Measurements from ENCODE around the gene C4orf36.

C4orf36 gene

GRCh38 chr4:86837691-86838503 is 54.3 kb downstream of the C4orf36 start:
- no peaks in the 10 kb centered on the region; the same call in 1 of the 2 replicates for H3K27me3 ChIP-seq (replicated peaks; ENCODE audit: control insufficient read depth, insufficient read depth, low read length)
- TF ChIP-seq, protein P1, sequence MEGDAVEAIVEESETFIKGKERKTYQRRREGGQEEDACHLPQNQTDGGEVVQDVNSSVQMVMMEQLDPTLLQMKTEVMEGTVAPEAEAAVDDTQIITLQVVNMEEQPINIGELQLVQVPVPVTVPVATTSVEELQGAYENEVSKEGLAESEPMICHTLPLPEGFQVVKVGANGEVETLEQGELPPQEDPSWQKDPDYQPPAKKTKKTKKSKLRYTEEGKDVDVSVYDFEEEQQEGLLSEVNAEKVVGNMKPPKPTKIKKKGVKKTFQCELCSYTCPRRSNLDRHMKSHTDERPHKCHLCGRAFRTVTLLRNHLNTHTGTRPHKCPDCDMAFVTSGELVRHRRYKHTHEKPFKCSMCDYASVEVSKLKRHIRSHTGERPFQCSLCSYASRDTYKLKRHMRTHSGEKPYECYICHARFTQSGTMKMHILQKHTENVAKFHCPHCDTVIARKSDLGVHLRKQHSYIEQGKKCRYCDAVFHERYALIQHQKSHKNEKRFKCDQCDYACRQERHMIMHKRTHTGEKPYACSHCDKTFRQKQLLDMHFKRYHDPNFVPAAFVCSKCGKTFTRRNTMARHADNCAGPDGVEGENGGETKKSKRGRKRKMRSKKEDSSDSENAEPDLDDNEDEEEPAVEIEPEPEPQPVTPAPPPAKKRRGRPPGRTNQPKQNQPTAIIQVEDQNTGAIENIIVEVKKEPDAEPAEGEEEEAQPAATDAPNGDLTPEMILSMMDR (IDR thresholded peaks at IDR 0.05; ENCODE audit: insufficient read depth, low read length, poor library complexity, severe bottlenecking), result no peak
- no peaks in the 10 kb centered on the region for H3K36me3 ChIP-seq (ENCODE audit: control insufficient read depth, insufficient read depth, low read length)
- no peak overlapping the region for H3K4me3 ChIP-seq (replicated peaks; ENCODE audit: low read depth, low read length)
- DNase-seq (ENCODE audit: extremely low read depth, insufficient read length), result no peak

GRCh38 chr4:86835677-86836076 is 56.5 kb downstream of the C4orf36 start:
- H3K4me3 ChIP-seq (replicated peaks; ENCODE audit: low read depth, low read length), result no peak overlapping the region
- H3K36me3 ChIP-seq (ENCODE audit: control insufficient read depth, insufficient read depth, low read length), result no peaks in the 10 kb centered on the region
- no peak for DNase-seq (ENCODE audit: extremely low read depth, insufficient read length)
- no peaks in the 10 kb centered on the region; the same call in 1 of the 2 replicates for H3K27me3 ChIP-seq (replicated peaks; ENCODE audit: control insufficient read depth, insufficient read depth, low read length)
- TF ChIP-seq, protein P1 (IDR thresholded peaks at IDR 0.05; ENCODE audit: insufficient read depth, low read length, poor library complexity, severe bottlenecking), result no peak

DNA sequence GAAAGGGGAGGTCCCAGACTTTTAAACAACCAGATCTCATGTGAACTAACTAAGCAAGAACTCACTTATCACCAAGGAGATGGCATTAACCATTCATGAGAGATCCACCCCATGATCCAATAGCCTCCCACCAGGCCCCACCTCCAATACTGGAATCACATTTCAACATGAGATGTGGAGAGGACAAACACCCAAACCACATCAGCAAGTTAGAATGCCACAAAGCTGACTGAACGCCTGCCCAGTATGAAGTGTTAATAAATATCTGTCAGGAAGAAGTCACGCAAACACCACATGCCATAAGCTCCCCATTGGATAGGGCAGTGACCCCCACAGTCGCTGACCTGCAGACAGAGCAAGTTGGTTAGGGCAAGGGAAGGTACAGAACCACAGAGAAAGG is 57.3 kb downstream of the C4orf36 start:
- DNase-seq (ENCODE audit: extremely low read depth, insufficient read length), result no peak
- Histone ChIP-seq H3K36me3 (ENCODE audit: control insufficient read depth, insufficient read depth, low read length) (no peaks in the 10 kb centered on the region), H3K27me3 (replicated peaks; ENCODE audit: control insufficient read depth, insufficient read depth, low read length) (no peaks in the 10 kb centered on the region; the same call in 1 of the 2 replicates), H3K4me3 (replicated peaks; ENCODE audit: low read depth, low read length) (no peak overlapping the region)
- TF ChIP-seq, protein P1 (IDR thresholded peaks at IDR 0.05; ENCODE audit: insufficient read depth, low read length, poor library complexity, severe bottlenecking), result no peak

- H3K27me3 ChIP-seq (replicated peaks; ENCODE audit: control insufficient read depth, insufficient read depth, low read length), result no peaks in the 10 kb centered on the region; the same call in 1 of the 2 replicates
- TF ChIP-seq, protein P1 (IDR thresholded peaks at IDR 0.05; ENCODE audit: insufficient read depth, low read length, poor library complexity, severe bottlenecking), result no peak
- H3K4me3 ChIP-seq (replicated peaks; ENCODE audit: low read depth, low read length), result no peak overlapping the region
- DNase-seq (ENCODE audit: extremely low read depth, insufficient read length), result no peak
- H3K36me3 ChIP-seq (ENCODE audit: control insufficient read depth, insufficient read depth, low read length), result no peaks in the 10 kb centered on the region
These were observed 58.6 kb downstream of the C4orf36 start for GRCh38 chr4:86833615-86834014.

GRCh38 chr4:86831262-86832130 is 60.7 kb downstream of the C4orf36 start:
- DNase-seq (ENCODE audit: extremely low read depth, insufficient read length), result no peak
- Histone ChIP-seq H3K27me3 (replicated peaks; ENCODE audit: control insufficient read depth, insufficient read depth, low read length) (no peaks in the 10 kb centered on the region; the same call in 1 of the 2 replicates), H3K36me3 (ENCODE audit: control insufficient read depth, insufficient read depth, low read length) (no peaks in the 10 kb centered on the region), H3K4me3 (replicated peaks; ENCODE audit: low read depth, low read length) (no peak overlapping the region)
- TF ChIP-seq, protein P1 (IDR thresholded peaks at IDR 0.05; ENCODE audit: insufficient read depth, low read length, poor library complexity, severe bottlenecking), result no peak

Data from GM06990 (cell line).